C1 segment of cervical spinal cord (tissue), 14 donors: ENCODE measurements around the gene CENATAC.
"Not testable (repeated sequence)": the region's sequence is repeated elsewhere in the genome, so short reads cannot be mapped to it uniquely, and the experiment has no call there.

Source experiments
- DNase-seq, 14 donors: peaks; one replicate each; lab custom pipeline; 2025; lab: John Stamatoyannopoulos, UW

The CENATAC gene

DNA sequence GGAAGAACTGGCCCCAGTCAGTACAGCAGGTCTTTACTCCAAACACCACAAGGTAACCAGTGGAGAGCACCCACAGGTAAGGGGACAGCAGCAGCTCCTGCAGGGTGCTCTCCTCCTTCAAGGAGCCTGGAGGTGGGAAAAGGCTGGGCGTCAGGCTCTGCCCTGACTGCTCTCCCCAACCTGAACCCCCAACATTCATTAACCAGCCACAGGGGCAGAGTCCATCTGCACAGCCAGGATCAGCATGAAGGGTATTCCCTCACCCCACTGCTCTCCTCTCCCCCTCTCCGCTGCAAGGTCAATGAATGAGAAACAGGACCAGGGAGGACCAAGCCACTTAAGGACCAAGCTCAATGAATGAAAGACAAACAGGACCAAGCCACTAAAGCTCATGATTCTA is 29.0 kb downstream of the CENATAC start:
- DNase-seq, result no peak

DNA sequence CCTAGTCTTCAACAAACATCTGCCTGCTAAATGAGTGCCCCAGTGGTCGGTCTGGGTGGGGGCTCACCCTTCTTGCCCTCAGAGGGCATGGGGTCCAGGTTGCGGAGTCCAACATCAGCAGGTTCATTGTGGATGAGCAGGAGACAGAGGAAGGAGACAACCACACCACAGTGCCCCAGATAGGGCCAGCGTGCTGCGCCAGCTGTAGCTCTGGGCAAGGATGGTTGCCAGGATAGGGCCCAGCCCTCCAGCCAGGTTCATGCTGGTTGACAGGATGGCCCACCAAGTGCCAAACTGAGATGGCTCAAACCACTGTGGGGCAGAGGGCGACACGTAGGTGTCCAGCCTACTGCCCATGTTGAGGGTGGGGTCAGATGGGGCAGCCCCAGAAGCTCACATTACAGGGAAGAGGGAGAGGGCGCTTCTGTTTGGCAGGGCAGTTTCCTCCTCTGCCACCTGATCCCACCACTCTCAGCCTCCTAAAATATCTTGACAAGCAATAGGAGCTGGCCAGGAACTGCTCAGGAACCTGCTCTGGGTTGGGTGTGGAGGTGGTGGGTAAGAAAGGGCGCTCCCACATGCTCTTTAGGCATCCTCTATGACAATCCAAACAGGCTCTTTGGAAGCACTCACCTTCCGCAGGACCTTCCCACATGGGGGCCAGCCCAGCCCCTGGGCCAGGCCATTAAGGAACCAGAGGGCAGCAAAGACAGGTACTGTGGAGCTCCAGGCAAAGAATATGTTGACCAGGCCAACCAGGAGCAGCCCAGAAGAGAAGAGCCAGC is 29.8 kb downstream of the CENATAC start:
- DNase-seq, result no peak

DNA sequence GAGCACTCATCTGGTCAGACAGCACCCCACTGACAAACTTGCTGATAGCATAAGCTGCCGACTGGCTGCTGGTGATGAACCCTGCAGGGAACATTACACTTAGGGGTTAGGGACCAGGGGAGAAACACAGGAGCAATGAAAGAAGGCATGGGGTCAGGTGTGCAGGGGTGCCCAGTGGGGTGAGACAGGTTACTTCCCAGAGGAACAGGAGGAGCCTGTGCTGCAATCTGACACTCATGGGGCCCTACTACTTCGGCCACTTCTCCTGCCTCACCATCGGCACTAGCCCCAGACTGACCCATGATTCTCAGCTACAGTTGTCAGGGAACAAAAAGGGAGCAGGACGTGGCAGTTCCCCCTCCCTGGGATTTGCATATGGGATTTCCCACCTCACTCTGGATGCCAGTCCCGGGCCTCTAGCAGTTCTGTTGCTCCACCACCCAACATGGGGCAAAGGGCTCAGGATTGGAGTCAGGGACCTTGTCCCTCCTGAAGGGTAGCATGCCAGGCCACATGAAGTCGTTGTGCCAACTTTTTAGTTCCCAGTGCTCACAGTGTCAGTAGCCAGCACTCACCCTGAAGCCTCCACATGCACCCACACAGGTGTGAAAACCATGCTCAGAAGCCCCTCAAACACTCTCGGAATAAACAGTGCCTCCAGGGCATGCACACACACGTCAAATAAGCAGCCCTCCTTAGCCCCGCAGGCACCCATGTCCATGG is 30.6 kb downstream of the CENATAC start:
- DNase-seq, result no peak

DNA sequence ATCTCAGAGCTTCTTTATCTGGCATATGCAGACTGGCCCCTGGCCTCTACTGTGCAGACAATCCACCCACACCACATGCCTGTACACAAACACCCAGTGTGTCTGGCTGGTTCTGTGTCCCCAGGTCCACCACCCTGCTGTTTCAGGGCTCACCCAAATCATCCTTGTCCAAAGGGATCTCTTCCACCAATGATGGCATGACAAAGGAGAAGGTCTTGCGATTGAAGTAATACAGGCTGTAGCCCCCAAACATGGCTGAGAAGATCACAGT is 31.1 kb downstream of the CENATAC start:
- no peak for DNase-seq

DNA sequence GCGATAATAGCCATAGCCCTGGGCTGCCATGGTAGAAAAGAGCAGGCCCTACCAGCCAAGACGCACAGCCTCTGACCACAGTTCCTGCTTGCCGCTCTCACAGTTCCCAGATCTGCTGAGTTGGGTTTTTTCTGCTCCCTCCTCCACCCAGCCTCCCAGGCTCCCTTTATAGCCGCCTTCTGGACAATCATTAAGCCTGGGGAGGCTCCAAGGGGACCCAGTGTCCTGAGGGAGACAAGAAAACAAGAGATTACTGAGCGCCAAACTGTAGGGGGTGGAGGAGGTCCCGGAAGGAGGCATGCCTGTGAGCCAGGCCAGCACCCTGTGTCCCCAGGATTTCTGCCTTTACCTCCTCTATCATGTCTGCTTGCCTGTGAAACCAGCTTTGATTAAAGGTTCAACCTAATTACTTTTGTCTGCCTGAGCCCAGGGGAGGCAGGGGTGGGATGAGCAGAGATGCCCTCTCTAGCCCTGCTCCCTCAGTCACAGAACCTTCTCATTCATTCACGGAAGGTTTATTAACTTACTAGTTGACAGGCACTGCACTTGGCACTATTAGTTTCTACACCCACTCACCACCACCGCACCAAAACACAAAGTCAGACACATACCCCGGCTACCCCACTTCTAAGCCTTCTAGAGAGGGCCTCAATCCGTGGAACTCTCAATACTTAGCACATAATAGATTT is 31.5 kb downstream of the CENATAC start:
- DNase-seq, result peak in 9 of 14 donors; percentile 6 to 51 (median 18)

DNA sequence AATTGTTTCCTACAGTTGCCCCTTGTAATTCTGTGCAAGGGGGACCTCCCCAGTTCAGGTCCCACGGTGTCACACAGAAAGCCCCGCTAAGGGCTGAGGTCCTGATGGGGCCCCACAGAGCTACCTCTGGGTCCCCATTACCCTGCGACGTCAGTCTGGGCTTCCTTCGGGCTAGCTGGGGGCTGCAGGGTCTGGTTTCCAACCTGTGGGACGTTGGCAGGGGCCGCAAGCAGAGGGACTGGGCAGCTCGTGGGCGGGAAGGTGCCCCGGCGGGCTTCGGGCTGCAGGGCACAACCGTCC is 32.0 kb downstream of the CENATAC start:
- peak in 1 of 14 donors; percentile 44 for DNase-seq

DNA sequence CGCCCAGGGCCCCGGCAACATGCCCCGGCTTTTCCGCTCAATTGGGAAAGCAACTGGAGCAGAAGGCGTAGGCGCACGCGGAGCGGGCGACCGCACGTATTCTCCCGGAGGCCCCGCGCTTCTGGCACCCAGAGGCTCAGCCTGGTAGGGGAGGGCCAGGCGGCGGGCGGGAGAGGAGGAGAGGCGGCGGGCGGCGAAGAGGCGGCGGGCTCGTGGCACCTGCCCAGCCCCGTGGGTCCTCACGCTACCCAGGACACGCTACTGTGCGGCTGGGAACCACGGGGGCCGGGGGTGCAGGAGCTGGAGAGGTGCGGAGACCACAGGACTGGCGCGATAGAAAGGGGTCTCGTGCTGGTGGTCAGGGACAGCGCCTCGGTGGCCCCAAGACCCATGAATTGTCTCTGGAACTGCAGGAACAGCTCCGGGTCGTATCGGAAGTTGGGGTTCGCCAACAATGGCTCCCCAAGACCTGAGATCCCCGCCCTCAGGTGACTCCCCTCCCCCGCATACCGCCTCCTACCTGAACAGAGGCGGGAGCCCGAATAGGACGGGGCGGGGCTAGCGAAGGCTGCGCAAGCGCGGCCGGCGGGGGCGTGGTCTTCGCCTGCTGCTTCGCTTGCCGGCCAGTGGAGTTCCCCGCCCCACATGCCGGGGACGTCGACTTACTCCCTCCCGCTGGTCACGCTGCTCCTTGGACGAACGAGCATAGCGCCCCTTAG is 32.5 kb downstream of the CENATAC start, which contains the start of gene SLC37A4:
Gene SLC37A4, minus strand, starts transcription at position 549 of the 719 bp plus-strand sequence.
- DNase-seq, result peak; percentile 59 to 97 (median 91)

DNA sequence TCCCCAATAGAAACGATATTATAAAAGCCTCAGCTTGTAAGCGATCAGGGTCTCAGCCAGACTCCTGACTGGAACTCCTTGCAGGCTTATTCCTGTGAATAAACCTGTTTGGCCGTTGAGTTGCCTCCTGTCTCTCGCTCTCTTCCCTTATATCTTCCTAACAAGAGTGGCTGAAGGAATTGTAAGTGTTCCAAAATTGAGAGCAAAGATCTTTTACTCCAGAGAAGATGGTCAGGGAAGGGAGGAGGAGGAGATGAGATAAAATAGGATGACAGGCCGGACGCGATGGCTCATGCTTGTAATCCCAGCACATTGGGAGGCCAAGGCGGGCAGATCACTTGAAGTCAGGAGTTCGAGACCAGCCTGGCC is 34.0 kb downstream of the CENATAC start:
- DNase-seq, result no peak

DNA sequence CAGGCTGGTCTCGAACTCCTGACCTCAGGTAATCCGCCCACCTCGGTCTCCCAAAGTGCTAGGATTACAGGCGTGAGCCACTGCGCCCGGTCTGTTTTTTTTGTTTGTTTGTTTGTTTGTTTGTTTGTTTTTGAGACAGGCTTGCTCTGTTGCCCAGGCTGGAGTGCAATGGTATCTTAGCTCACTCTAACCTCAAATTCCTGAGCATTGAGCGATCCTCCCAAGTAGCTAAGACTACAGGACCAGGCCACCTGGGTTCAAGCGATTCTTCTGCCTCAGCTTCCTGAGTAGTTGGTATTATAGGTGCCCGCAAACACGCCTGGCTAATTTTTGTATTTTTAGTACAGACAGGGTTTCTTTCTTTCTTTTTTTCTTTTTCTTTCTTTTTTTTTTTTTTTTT is 35.5 kb downstream of the CENATAC start:
- DNase-seq, result not testable (repeated sequence)

DNA sequence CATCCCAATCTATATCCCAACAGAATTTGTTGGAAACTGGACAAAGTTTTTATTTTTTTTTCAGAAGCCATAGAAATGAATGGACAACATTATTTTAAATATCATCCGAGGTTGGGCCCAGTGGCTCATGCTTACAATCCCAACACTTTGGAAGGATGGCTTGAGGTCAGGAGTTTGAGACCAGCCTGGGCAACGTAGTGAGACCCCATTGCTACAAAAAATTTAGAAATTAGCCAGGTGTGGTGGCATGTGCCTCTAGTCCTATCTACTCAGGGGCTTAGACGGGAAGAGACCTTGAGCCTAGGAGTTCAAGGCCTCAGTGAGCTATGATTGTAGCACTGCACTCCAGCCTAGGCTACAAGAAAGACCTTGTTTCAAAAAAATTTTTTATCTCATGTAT is 36.9 kb downstream of the CENATAC start:
- no peak for DNase-seq

DNA sequence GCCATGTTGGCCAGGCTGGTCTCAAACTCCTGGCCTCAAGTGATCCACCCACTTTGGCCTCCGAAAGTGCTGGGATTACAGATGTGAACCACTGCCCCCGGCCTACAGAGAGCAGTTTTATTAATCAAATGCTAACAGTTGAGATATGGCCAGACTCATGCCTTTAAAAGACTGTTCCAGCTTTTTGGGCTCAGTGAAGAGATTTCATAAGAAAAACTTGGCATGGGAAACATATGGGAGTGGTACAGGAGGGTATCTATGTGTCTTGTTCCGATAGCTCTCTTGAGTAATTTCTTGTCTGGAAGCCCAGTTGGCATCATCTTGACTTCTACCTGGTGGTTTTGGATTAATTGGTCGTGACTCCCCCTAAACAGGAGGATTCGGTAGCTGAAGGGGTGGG is 40.9 kb downstream of the CENATAC start:
- no peak for DNase-seq

DNA sequence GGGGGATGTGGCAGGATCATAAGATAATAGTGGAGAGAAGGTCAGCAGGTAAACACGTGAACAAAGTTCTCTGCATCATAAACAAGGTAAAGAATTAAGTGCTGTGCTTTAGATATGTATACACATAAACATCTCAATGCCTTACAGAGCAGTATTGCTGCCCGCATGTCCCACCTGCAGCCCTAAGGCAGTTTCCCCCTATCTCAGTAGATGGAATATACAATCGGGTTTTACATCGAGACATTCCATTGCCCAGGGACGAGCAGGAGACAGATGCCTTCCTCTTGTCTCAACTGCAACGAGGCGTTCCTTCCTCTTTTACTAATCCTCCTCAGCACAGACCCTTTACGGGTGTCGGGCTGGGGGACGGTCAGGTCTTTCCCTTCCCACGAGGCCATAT is 41.5 kb downstream of the CENATAC start:
- not testable (repeated sequence) for DNase-seq

DNA sequence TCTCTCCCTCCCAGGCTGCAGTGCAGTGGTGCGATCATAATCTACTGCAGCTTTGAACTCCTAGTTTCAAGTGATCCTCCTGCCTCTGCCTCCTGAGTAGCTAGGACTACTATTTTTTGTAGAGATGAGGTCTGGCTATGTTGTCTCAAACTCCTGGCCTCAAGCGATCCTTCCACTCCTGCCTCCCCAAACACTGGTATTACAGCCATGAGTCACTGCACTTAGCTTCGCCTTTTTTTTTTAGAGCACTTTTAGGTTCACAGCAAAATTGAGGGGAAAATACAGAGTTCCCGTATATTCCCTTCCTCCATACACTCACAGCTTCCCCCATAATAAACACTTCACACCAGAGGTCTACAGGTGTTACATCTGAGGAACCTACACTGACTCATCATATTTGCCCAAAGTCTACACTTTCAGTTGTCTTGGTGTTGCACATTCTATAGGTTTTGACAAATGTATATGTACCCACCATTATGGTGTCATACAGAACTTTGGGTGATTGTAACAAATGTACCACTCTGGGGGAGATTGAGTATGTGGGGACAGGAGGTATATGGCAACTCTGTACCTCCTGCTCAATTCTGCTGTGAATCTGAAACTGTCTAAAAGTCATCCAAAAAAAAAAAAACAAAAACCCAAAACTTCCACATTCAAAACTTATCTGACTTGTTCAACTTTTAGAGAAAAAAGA is 44.0 kb downstream of the CENATAC start:
- no peak for DNase-seq

DNA sequence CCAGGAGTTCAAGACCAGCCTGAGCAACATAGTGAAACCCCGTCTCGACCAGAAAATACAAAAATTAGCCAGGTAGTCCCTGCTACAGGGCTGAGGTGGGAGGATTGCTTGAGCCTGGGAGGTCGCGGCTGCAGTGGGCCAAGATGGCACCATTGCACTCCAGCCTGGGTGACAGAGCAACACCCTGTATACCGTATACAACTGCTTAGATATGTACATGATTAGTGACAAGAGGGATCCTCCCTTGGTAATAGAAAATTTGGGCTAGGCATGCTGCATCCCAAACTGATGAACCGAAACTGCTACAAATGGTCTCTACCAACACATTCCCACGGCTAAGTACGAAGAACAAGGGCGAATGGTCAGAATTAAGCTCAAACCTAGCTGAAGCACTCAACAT is 45.0 kb downstream of the CENATAC start:
- no peak for DNase-seq

DNA sequence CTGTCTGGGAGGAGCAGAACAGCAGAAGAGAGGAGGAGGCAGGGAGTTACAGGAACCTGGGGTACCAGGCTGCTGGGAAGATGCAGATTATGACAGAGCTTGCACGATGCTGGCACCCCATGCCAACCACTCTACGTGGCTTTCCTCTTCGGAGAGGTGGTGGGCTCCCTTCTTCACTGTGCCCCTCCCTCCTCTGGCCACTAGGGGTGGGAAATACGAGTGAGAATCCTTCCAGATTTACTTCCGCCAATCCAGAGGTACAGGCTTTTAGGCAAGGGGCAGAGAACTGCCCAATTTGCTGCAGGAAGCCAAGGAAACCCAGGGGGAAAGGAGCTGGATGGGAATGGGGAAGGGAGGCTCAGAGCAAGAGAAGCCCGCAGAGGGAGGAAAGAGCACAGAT is 46.8 kb downstream of the CENATAC start:
- DNase-seq, result no peak

DNA sequence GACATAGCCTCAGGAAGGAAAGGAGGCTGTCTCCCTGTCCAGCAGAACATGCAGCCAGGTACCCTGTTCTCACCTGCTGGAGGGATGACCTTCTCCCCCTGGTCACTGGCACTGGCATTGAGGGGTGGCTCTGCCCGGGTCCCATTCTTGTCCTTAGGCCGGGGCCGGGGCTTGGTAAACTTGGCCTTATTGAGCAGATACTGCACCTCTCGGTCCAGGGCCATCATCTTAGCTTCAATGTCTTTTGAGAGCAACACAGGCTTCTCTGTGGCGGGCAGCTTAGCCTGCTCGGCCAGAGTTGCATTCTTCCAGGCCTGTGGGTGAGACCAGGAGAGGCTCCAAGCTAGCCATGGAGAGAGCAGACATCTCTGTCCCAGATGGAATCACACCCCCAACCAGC is 48.6 kb downstream of the CENATAC start:
- no peak for DNase-seq

DNA sequence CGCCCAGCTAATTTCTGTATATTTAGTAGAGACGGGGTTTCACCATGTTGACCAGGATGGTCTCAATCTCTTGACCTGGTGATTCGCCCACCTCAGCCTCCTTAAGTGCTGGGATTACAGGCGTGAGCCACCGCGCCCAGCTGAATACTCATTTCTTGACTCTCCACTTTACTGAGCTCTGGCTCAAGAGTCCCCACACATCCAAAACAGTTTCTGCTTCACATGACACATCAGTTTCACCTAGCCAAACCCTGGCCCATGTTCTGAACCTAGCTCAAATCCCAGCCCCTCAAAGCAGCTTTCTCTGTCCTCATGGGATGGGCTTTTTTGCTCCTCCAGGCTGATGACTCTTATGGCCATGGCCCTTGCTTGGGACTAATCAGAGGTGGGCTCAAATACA is 49.3 kb downstream of the CENATAC start:
- no peak for DNase-seq

DNA sequence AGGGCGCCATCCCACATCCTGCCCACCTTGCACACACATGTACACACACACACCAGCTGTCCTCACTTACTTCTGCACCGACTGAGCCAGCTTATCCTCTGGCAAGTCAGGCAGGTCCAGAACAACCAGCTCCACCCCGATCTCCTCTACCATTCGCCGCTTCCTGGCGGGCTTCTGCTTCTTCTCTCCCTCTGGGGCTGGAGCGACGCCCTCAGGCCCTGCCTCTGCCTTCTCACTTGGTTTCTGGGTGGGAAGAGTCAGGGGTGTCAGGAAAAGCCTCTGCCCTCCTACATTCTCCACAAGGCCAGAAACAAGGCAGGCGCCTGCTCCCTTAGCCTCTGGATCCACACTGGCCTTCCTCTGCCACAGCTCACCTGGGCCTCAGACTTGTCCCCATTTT is 50.7 kb downstream of the CENATAC start:
- no peak for DNase-seq

DNA sequence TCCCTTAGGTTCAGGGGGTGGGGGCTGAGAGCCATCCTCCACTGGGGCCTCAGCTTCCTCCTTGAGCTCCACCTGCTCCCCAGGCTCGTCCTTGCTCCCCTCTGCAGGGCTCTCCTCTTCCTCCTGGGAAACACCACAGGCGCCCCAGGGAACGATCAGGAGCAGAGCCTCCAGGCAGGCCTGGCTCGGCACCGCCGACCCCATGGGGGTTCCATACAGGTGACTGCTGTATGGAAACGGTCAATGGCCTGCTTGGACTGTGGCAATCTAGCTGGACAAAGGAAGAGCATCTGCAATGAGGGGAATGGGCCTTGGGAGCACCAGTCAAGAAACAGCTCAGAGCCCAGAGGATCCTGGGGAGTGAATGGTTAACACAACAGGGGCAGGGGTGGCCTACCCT is 51.1 kb downstream of the CENATAC start:
- DNase-seq, result no peak

DNA sequence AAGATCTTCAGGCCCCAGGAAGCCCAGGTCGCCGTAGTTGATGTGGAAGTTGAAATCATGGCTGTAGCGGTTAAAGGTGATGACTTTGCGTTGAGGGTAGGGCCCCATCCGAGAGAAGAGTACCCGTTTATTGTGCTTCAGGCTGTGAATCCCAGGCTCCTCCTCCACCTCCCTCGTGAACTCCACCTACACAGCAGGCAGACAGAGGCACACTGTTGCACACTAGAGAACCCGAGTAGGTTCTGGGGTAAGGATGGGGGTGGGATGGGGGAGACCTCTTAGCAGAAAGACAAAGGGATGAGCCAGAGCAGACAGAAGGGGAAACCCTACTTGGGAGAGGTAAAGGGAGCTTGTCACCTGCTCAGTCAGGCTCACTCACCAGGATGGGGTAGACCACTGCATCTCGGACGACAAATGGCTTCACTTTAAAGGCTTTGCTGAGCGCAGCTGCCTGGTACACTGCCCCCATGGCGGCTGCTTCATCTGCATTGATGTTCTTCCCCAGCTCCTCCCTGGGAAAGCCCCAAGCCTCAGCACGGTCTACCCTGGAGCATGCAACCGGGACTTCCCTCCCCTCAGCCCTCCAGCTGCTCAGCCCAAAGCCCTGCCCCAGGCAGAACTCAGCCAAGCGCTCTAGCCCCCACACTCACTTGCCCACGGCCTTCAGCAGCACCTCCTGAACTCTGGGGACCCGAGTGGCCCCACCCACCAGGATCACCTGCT is 53.7 kb downstream of the CENATAC start:
- no peak for DNase-seq

DNA sequence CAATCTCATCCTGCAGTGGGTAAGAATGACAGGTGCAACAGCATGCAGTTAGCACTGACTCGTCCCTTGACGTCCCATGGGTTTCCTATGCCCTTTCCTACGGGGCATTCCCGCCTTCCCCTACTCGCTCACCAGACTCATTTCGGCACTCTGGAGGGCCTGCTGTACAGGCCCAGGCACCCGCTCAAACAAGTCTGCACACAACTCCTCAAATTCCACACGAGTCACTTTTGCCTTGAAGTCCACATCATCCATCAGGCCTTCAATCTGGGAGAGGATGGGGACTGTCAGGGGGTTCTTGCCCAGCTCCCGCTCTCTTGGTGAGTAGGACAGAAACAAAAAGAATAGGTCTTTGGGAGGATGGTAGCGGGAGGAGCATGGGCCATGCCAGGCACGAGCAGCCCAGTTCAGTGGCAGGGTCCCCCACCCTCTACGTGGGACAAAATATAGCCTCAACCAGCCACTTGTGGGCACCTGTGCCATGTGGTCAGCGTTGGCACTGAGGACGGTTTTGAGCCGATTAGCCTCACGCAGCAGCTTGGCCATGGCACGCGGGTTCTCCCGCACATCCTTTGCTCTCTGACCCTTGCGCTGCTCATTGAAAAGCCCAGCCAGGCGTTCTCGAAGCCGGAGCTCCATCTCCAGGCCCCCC is 54.4 kb downstream of the CENATAC start:
- no peak for DNase-seq
